PC-3 (cell line): Measurements from ENCODE around the gene KAT2B.

Experiments
- CTCF ChIP-seq: fragments of 300-600 bp; sonication (generic); conservative IDR thresholded peaks from 2 replicates; pipeline ENCODE4 v1.5.1; 2017; ENCODE audit warnings: antibody characterized with exemption, low read depth, mild to moderate bottlenecking, low read length
- EZH2 ChIP-seq: fragments of 300-600 bp; sonication (generic); IDR thresholded peaks from one replicate; pipeline ENCODE4 v1.6.1; 2017; ENCODE audit warnings: antibody characterized with exemption, mild to moderate bottlenecking, low read length; ENCODE audit not compliant: unreplicated experiment
- EZH2phosphoT487 ChIP-seq: fragments of 300-600 bp; sonication (generic); IDR thresholded peaks from 2 replicates; pipeline ENCODE4 v1.6.1; 2018; ENCODE audit warnings: mild to moderate bottlenecking, antibody characterized with exemption, low read length, borderline replicate concordance

GRCh38 chr3:20099060-20099459 is 58.8 kb downstream of the KAT2B start:
- TF ChIP-seq EZH2 (no peak), CTCF (no peak), EZH2phosphoT487 (no peak)
